NCI-H1105 treated with DMSO at 0.1 percent for 48 hours (cell line): ENCODE results near the gene ARAP3.

Experiments used
- DNase-seq: peaks from one replicate; lab custom pipeline; 2025; lab: John Stamatoyannopoulos, UW

Gene ARAP3

DNA sequence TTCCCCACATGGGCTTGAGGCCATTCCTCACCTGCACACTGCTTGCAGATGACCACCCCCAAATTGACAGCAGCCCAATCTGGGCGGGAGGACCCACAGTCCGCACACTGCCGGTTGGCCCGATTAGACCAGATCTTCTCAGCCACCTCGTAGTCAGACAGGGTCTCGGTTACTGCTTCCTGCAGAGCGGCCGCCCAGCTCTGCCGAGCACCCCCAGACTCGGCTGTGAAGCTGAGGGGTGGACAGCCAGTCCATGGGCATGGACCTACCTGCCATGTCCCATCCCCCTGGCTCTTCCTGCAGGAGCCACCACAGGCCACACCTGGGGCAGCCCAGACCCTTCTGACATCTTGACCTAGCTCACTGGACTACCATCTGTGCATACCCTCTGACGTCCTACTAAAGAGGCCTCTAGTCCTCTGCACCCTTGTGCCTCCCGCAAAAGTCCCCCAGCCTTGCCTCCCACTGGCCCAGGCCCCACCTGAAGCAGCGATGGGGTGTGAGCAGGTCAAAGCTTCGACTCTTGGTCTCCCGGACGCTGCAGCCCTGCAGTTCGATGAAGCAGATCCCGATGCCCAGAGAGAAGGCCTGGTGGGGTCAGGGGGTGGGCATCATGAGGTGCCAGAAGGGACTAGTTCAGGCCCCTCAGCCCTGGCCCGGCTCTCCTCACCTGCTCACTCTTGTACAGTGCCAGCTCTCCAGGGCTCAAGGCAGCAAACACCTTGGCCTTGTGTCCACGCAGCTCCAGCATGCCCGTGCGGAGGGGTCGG is 9.8 kb downstream of the ARAP3 start:
- no peak for DNase-seq

DNA sequence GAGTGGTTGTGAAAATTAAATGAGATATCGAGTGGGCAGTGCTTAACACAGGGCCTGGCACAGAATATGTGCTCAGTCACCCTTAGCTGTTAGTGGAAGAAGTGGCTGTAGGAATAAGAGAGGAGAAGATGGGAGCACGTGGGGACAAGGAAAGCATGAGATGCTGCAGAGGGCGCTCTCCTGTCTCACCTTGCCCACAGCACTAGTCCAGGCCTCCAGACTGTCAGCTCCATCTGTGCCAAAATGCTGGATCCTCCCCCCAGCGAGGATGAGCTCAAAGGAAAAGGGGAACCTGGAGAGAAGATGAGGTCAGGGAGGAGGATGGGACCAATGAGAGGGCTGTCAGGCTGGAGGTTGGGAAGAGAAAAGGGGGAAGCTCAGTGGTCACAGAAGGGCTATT is 12.5 kb downstream of the ARAP3 start:
- DNase-seq = no peak

GRCh38 chr5:141668601-141669265 is 13.3 kb downstream of the ARAP3 start:
- no peak for DNase-seq

GRCh38 chr5:141665995-141666940 is 15.8 kb downstream of the ARAP3 start:
- DNase-seq = no peak

GRCh38 chr5:141664733-141665461 is 17.1 kb downstream of the ARAP3 start:
- peak; percentile 3 for DNase-seq

- DNase-seq = no peak
Measured at GRCh38 chr5:141663506-141663905, 18.5 kb downstream of the ARAP3 start.

GRCh38 chr5:141662028-141662427 is 20.0 kb downstream of the ARAP3 start:
- DNase-seq = no peak

DNA sequence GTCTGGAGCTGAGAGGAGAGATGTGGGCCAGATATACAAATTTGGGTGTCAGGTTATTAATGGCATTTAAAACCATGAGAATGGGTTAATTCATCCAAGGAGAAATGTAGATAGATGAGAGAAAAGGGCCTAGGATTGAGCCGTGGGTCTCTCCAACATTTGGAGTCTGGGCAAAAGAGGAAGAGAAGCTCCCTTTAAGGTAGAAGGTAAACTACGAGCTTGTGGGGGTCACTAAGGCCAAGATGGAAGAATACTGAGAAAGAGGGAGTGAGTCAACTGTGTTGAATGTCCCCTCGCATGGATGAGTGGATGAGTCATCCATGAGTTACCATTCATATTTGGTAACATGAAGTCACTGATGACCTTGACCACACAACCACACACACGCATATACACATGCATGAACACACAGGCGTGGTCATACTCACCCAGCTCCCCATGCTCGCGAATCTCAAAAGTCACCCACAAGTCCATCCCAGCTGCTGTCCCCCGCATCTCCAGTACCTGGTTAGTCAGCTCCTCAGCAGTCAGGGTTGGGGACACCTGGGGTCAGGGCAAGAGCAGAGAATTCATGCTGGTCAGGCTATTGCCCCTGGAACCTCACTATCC is 24.0 kb downstream of the ARAP3 start:
- DNase-seq = no peak

DNA sequence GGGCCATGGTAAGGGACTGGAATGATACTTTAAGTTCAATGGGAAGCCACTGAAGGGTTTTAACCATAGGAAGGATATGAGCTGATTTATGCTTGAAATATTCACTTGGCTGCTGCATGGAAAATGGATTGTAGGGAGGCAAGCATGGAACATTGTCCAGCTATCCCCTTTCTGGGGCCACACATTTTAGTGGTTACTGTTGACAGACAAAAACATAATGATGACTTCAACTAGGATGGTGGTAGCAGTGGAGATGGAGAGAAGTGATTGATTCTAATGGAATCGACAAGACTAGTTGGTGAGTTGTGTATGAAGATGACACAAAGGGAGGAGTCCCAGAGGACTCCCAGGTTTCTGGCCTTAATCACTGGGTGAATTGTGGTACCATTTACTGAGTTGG is 24.6 kb downstream of the ARAP3 start:
- DNase-seq = no peak

- no peak for DNase-seq
Measured at GRCh38 chr5:141656396-141656795, 25.6 kb downstream of the ARAP3 start.

DNA sequence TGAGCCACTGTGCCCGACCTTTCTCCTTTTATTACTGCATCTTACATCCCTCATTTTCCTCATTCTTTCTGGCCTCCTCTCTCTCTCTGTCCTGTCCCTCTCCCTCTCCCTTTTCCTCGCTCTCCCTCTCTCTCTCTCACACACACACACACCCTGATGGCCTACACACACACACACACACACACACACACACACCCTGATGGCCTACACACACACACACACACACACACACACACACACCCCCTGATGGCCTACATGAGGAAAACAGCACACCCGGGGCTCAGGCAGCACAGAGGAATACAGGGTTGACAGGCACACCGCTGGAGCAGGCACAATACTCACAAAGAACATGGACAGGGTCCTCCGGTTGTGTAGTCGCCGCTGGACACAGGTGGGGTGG is 27.0 kb downstream of the ARAP3 start:
- DNase-seq = no peak

DNA sequence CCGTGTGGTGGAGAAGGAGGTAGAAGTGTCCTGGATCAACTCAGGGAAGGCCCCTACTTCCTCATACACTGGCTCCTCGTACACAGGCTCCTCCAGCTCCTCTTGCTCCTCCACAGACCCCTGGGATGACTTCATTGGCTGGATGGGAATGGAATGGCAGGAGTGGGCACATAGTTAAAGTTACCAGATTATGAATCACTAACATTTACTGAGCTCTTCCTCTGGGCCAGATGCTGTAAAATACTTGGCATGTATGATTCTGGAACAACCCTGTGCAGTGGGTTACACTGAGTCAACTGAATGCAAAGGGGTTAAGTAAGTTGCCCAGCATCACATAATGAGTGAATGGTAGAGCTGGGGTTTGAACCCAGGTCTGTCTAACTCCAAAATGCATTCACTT is 27.7 kb downstream of the ARAP3 start:
- DNase-seq = no peak

GRCh38 chr5:141651728-141652105 is 30.3 kb downstream of the ARAP3 start:
- no peak for DNase-seq

DNA sequence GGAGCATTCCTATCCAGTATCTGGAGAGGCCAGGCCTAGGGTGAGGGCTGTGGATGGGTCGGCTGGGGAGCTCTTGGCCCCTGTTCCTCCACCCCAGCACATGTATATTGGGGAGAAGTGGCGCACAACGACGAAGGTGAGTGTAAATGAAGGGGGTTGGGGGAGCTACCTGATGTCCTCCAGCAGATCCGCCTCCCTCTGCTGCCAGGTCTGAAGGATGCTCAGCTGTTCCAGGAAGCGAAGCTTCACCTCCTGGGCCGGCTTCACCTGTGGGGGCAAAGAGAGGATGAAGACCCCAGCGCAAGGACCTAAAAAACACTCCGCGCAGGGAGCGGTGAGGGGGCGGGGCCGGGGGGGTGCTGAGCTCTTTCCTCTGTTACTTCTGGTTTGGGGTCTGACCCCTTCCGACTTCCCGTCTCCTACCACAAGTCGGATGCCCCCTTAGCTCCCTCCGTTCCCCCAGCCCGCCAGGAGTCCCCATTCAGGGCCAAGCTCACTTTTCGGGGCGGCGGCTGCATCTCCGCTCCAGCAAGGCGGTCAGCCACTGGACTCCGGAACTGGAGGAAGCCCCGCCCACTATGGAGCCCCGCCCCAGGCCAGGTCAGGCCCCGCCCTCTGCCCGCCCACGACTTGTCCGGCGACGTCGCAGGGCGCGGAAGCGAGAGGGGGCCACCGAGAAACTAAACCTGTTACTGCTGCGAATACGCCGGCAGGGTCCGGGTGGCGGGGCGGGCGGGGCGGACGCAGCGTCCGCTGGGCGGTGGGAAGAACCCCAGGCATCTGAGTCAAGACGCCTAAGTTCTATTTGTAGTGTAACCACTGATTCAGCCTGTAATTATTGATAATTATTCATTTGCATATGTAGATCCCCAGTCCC is 30.9 kb downstream of the ARAP3 start, which contains the start of gene FCHSD1:
FCHSD1 (minus strand) TSS at position 568 of the 877 bp plus-strand sequence; CDS start at position 518, 50 bp downstream.
- DNase-seq = peak; percentile 32

DNA sequence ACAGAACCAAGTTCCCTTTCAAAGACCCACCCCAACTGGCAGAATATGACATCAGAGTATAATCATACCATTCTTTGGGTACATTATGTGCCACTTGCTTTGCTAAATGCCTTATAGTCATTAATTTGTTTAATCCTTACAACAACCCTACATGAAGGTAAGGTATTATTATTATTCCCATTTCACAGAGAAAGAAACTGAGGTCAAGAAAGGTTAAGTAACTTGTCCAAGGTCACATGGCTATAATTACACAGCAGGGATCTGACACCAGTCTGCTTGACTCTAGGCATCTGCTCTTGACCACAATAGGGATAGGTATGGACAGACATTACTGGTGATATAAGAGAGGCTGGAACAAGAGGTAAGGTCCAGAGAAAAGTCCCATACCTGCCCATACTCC is 32.1 kb downstream of the ARAP3 start:
- DNase-seq = no peak

DNA sequence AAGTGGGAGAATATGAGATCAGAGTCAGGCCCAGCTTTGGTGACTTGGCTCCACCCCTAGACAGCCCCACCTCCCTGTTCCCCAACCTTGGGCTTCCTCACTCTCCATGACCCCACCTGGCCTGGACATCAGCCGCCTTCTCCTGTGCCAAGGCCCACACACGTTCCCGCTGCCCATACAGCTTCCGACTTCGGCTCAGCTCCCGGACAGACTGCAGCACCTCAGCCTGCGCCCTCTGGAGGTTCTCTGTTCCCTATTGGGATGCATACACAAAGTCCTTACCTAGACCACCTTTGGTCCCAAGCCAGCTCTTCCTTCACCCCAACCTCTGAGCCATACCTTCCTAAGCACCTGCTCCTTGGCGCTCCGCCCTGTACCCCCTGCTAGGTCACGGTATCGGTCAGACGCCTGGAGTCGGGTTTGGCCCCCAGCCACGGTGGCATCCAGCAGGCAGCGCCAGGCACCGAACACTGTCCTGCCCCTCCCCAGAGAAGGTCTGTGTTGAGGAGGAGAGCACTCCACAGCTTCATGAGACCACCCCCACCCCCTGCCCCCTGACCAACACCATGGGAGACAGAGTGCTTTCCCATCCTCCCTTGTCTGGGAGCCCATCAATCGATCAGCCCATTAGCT is 32.9 kb downstream of the ARAP3 start:
- DNase-seq = no peak

DNA sequence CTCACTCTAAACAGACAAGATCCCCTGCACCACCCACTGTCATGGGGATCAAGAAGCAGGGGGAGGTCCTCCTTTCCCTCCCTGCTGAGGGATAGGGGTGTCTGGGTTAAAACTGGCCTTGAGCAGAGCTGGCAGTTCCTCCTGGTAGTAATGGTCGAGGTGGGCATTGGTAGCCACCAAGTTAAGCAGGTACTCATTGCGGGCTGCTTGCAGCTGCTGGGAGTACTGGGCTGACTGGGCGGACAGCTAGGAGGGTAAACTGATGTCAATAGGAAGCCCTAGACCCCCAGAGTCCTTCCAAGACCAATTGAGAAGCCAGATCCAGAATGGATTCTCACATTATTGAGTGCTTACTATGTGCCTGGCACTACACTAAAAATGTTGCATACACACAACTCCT is 34.2 kb downstream of the ARAP3 start:
- no peak for DNase-seq

DNA sequence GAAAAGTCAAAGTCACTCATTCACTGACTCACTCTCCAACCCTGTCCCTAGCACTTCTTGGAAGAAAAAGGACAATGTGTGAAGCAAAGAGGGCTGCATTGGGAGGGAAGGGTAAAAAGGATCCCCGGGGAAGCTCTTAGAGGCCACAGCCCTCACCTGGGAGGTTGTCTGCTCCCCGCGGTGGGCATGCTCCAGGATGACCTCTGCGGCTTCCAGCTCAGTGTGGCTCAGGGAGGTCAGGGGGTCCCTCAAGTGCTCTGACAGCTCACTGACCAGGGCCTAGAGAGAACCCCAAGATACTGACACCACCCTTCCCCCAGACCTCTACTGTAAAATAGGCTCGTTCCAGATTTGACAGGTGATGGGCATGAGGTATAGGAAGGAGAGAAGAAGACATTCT is 34.8 kb downstream of the ARAP3 start:
- no peak for DNase-seq

DNA sequence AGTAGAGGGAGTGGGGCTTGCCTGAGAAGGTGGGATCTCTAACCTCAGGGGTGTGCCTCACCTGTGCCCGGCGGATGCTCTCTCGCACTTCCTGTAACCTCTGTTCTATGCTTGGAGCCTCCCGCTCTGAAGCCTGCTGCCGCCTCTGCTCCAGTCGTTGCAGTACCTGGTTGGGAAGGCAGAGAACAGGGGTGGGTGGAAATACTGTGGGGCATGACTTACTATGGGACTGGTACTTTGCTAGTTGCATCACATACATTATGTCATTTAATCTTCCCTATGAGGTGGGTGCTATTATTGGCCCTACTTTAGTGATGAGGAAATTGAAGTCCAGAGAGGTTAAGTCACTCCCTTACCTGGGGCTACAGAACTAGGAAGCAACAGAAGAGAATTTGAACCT is 36.0 kb downstream of the ARAP3 start:
- DNase-seq = no peak
